Measurements from ENCODE around the gene ANKRD13C. TPM values are rescaled to one million over a fixed set of nuclear protein-coding genes. Genes with fewer than 3 reads are reported as not detected.

ANKRD13C gene
- total RNA-seq, 5 donors from 2014 or later (not counting 1 experiment from before 2014, with no cell fraction given) = 26.3 to 28.7 (median 27.2) TPM

GRCh38 chr1:70392626-70393025 is 38.1 kb upstream of the ANKRD13C start:
- Histone ChIP-seq H3K9me3 (no peaks in the 10 kb centered on the region), H3K27ac (ENCODE audit: low read length) (no peak overlapping the region), H3K4me1 (ENCODE audit: control insufficient read depth in 1 of 2, extremely low read depth in 1 of 2, insufficient read depth in 2 of 2, low read length in 2 of 2) (no peaks in the 10 kb centered on the region), H3K27me3 (replicated peaks in 1 of 2; ENCODE audit: control insufficient read depth in 2 of 2, extremely low read depth in 1 of 2, insufficient read depth in 2 of 2, low read length in 1 of 2) (peaks cover 0 to 14% of the 10 kb centered on the region in 2 experiments), H3K4me3 (ENCODE audit: control insufficient read depth in 1 of 2, extremely low read depth in 1 of 2, low read length in 1 of 2) (no peak overlapping the region), H3K36me3 (ENCODE audit: control insufficient read depth in 2 of 2, extremely low read depth in 1 of 2, insufficient read depth in 1 of 2, low read length in 1 of 2) (no peaks in the 10 kb centered on the region)
- DNase-seq (no peak), ATAC-seq (replicated peaks in 1 of 4) (no peak)
- no peaks in the 10 kb centered on the region for H3K4me1 Mint-ChIP-seq
- H3K27ac Mint-ChIP-seq = no peak overlapping the region
- no peaks in the 10 kb centered on the region for H3K36me3 Mint-ChIP-seq
- H3K4me3 Mint-ChIP-seq = no peak overlapping the region
- CTCF ChIA-PET = no interaction called here
- H3K9me3 Mint-ChIP-seq = no peaks in the 10 kb centered on the region
- H3K27me3 Mint-ChIP-seq = peaks cover 10 to 14% of the 10 kb centered on the region in 2 donors
- POLR2A ChIA-PET = no interaction called here

GRCh38 chr1:70387507-70387906 is 33.0 kb upstream of the ANKRD13C start:
- Histone ChIP-seq H3K27me3 (replicated peaks in 1 of 2; ENCODE audit: control insufficient read depth in 2 of 2, extremely low read depth in 1 of 2, insufficient read depth in 2 of 2, low read length in 1 of 2) (peaks cover 0 to 4% of the 10 kb centered on the region in 2 experiments), H3K4me3 (ENCODE audit: control insufficient read depth in 1 of 2, extremely low read depth in 1 of 2, low read length in 1 of 2) (no peak overlapping the region), H3K9me3 (no peaks in the 10 kb centered on the region), H3K36me3 (ENCODE audit: control insufficient read depth in 2 of 2, extremely low read depth in 1 of 2, insufficient read depth in 1 of 2, low read length in 1 of 2) (no peaks in the 10 kb centered on the region), H3K4me1 (ENCODE audit: control insufficient read depth in 1 of 2, extremely low read depth in 1 of 2, insufficient read depth in 2 of 2, low read length in 2 of 2) (no peaks in the 10 kb centered on the region), H3K27ac (ENCODE audit: low read length) (no peak overlapping the region)
- ChIA-PET POLR2A (no interaction called here), CTCF (no interaction called here)
- no peaks in the 10 kb centered on the region for H3K4me1 Mint-ChIP-seq
- no peak overlapping the region for H3K4me3 Mint-ChIP-seq
- H3K27me3 Mint-ChIP-seq = peaks cover 6 to 9% of the 10 kb centered on the region in 2 donors
- ATAC-seq (replicated peaks in 1 of 4) (no peak), DNase-seq (no peak)
- H3K27ac Mint-ChIP-seq = no peak overlapping the region
- H3K9me3 Mint-ChIP-seq = no peaks in the 10 kb centered on the region
- 83% methylated on average over 5 of the region's 5 CpGs for WGBS (ENCODE audit: insufficient coverage)
- no peaks in the 10 kb centered on the region for H3K36me3 Mint-ChIP-seq

- Mint-ChIP-seq H3K27me3 (peaks cover 6 to 9% of the 10 kb centered on the region in 2 donors), H3K4me1 (no peaks in the 10 kb centered on the region), H3K27ac (no peak overlapping the region), H3K9me3 (no peaks in the 10 kb centered on the region), H3K36me3 (no peaks in the 10 kb centered on the region), H3K4me3 (no peak overlapping the region)
- ATAC-seq (replicated peaks in 1 of 4) (no peak), DNase-seq (no peak)
- ChIA-PET POLR2A (interaction anchor here in 1 of 2 donors (1.0 kb wide), 1 partner anchor 10 kb away, joined by 3 read pairs; no protein-coding TSS in a partner anchor), CTCF (no interaction called here)
- Histone ChIP-seq H3K27me3 (replicated peaks in 1 of 2; ENCODE audit: control insufficient read depth in 2 of 2, extremely low read depth in 1 of 2, insufficient read depth in 2 of 2, low read length in 1 of 2) (peaks cover 0 to 8% of the 10 kb centered on the region in 2 experiments), H3K27ac (ENCODE audit: low read length) (no peak overlapping the region), H3K9me3 (no peaks in the 10 kb centered on the region), H3K36me3 (ENCODE audit: control insufficient read depth in 2 of 2, extremely low read depth in 1 of 2, insufficient read depth in 1 of 2, low read length in 1 of 2) (no peaks in the 10 kb centered on the region), H3K4me3 (ENCODE audit: control insufficient read depth in 1 of 2, extremely low read depth in 1 of 2, low read length in 1 of 2) (no peak overlapping the region), H3K4me1 (ENCODE audit: control insufficient read depth in 1 of 2, extremely low read depth in 1 of 2, insufficient read depth in 2 of 2, low read length in 2 of 2) (no peaks in the 10 kb centered on the region)
- no CpG with 5 or more reads among the region's 2 CpGs for WGBS (ENCODE audit: insufficient coverage)
Measured at GRCh38 chr1:70386121-70386520, 31.6 kb upstream of the ANKRD13C start.

GRCh38 chr1:70385477-70385876 is 31.0 kb upstream of the ANKRD13C start:
- Mint-ChIP-seq H3K27ac (no peak overlapping the region), H3K4me3 (no peak overlapping the region), H3K4me1 (no peaks in the 10 kb centered on the region), H3K9me3 (no peaks in the 10 kb centered on the region), H3K27me3 (peaks cover 6 to 9% of the 10 kb centered on the region in 2 donors), H3K36me3 (no peaks in the 10 kb centered on the region)
- no peaks in the 10 kb centered on the region for H3K36me3 ChIP-seq (ENCODE audit: control insufficient read depth in 2 of 2, extremely low read depth in 1 of 2, insufficient read depth in 1 of 2, low read length in 1 of 2)
- CTCF ChIA-PET = no interaction called here
- no peaks in the 10 kb centered on the region for H3K9me3 ChIP-seq
- H3K4me1 ChIP-seq (ENCODE audit: control insufficient read depth in 1 of 2, extremely low read depth in 1 of 2, insufficient read depth in 2 of 2, low read length in 2 of 2) = no peaks in the 10 kb centered on the region
- ATAC-seq (replicated peaks in 1 of 4) = no peak
- no peak for DNase-seq
- WGBS (ENCODE audit: insufficient coverage) = 82% methylated on average over 2 of the region's 6 CpGs
- H3K4me3 ChIP-seq (ENCODE audit: control insufficient read depth in 1 of 2, extremely low read depth in 1 of 2, low read length in 1 of 2) = no peak overlapping the region
- POLR2A ChIA-PET = no interaction called here
- peaks cover 0 to 6% of the 10 kb centered on the region in 2 experiments for H3K27me3 ChIP-seq (replicated peaks in 1 of 2; ENCODE audit: control insufficient read depth in 2 of 2, extremely low read depth in 1 of 2, insufficient read depth in 2 of 2, low read length in 1 of 2)
- H3K27ac ChIP-seq (ENCODE audit: low read length) = no peak overlapping the region

GRCh38 chr1:70384542-70384941 is 30.0 kb upstream of the ANKRD13C start:
- ATAC-seq (replicated peaks in 1 of 4) (no peak), DNase-seq (no peak)
- POLR2A ChIA-PET = no interaction called here
- Histone ChIP-seq H3K4me3 (ENCODE audit: control insufficient read depth in 1 of 2, extremely low read depth in 1 of 2, low read length in 1 of 2) (no peak overlapping the region), H3K36me3 (ENCODE audit: control insufficient read depth in 2 of 2, extremely low read depth in 1 of 2, insufficient read depth in 1 of 2, low read length in 1 of 2) (no peaks in the 10 kb centered on the region), H3K9me3 (no peaks in the 10 kb centered on the region), H3K4me1 (ENCODE audit: control insufficient read depth in 1 of 2, extremely low read depth in 1 of 2, insufficient read depth in 2 of 2, low read length in 2 of 2) (no peaks in the 10 kb centered on the region), H3K27ac (ENCODE audit: low read length) (no peak overlapping the region), H3K27me3 (replicated peaks in 1 of 2; ENCODE audit: control insufficient read depth in 2 of 2, extremely low read depth in 1 of 2, insufficient read depth in 2 of 2, low read length in 1 of 2) (peaks cover 0 to 4% of the 10 kb centered on the region in 2 experiments)
- CTCF ChIA-PET = no interaction called here
- Mint-ChIP-seq H3K4me3 (no peak overlapping the region), H3K27me3 (peaks cover 6% of the 10 kb centered on the region in 2 donors), H3K4me1 (no peaks in the 10 kb centered on the region), H3K36me3 (no peaks in the 10 kb centered on the region), H3K9me3 (no peaks in the 10 kb centered on the region), H3K27ac (no peak overlapping the region)
- WGBS (ENCODE audit: insufficient coverage) = no CpG with 5 or more reads among the region's 2 CpGs

GRCh38 chr1:70383483-70383882 is 29.0 kb upstream of the ANKRD13C start:
- no peak for DNase-seq
- no peak for ATAC-seq (replicated peaks in 1 of 4)
- POLR2A ChIA-PET = interaction anchor here in 1 of 2 donors (0.5 kb wide), 1 partner anchor 49 kb away, joined by 12 read pairs; no protein-coding TSS in a partner anchor
- Mint-ChIP-seq H3K36me3 (no peaks in the 10 kb centered on the region), H3K9me3 (no peaks in the 10 kb centered on the region), H3K4me1 (no peaks in the 10 kb centered on the region), H3K27me3 (peaks cover 0 to 2% of the 10 kb centered on the region in 2 donors), H3K27ac (no peak overlapping the region), H3K4me3 (no peak overlapping the region)
- H3K4me1 ChIP-seq (ENCODE audit: control insufficient read depth in 1 of 2, extremely low read depth in 1 of 2, insufficient read depth in 2 of 2, low read length in 2 of 2) = no peaks in the 10 kb centered on the region
- no peaks in the 10 kb centered on the region for H3K9me3 ChIP-seq
- H3K4me3 ChIP-seq (ENCODE audit: control insufficient read depth in 1 of 2, extremely low read depth in 1 of 2, low read length in 1 of 2) = no peak overlapping the region
- CTCF ChIA-PET = interaction anchor here in 1 of 2 donors (0.5 kb wide), 1 partner anchor 9 kb away, joined by 3 read pairs; no protein-coding TSS in a partner anchor
- peaks cover 0 to 4% of the 10 kb centered on the region in 2 experiments for H3K27me3 ChIP-seq (replicated peaks in 1 of 2; ENCODE audit: control insufficient read depth in 2 of 2, extremely low read depth in 1 of 2, insufficient read depth in 2 of 2, low read length in 1 of 2)
- H3K36me3 ChIP-seq (ENCODE audit: control insufficient read depth in 2 of 2, extremely low read depth in 1 of 2, insufficient read depth in 1 of 2, low read length in 1 of 2) = no peaks in the 10 kb centered on the region
- no peak overlapping the region for H3K27ac ChIP-seq (ENCODE audit: low read length)
- no CpG with 5 or more reads among the region's 3 CpGs for whole genome bisulfite sequencing (ENCODE audit: insufficient coverage)

GRCh38 chr1:70382682-70383081 is 28.2 kb upstream of the ANKRD13C start:
- Mint-ChIP-seq H3K27ac (no peak overlapping the region), H3K27me3 (peaks cover 0 to 2% of the 10 kb centered on the region in 2 donors), H3K4me3 (no peak overlapping the region), H3K36me3 (no peaks in the 10 kb centered on the region), H3K4me1 (no peaks in the 10 kb centered on the region), H3K9me3 (no peaks in the 10 kb centered on the region)
- DNase-seq (no peak), ATAC-seq (replicated peaks in 1 of 4) (no peak)
- Histone ChIP-seq H3K4me1 (ENCODE audit: control insufficient read depth in 1 of 2, extremely low read depth in 1 of 2, insufficient read depth in 2 of 2, low read length in 2 of 2) (no peaks in the 10 kb centered on the region), H3K4me3 (ENCODE audit: control insufficient read depth in 1 of 2, extremely low read depth in 1 of 2, low read length in 1 of 2) (no peak overlapping the region), H3K36me3 (ENCODE audit: control insufficient read depth in 2 of 2, extremely low read depth in 1 of 2, insufficient read depth in 1 of 2, low read length in 1 of 2) (no peaks in the 10 kb centered on the region), H3K9me3 (no peaks in the 10 kb centered on the region), H3K27ac (ENCODE audit: low read length) (no peak overlapping the region), H3K27me3 (replicated peaks in 1 of 2; ENCODE audit: control insufficient read depth in 2 of 2, extremely low read depth in 1 of 2, insufficient read depth in 2 of 2, low read length in 1 of 2) (peaks cover 0 to 4% of the 10 kb centered on the region in 2 experiments)
- ChIA-PET POLR2A (no interaction called here), CTCF (no interaction called here)

Data from T-cell (primary cell).